Measurements from ENCODE around the gene RBX1. TPM values are rescaled to one million over a fixed set of nuclear protein-coding genes. Genes with fewer than 3 reads are reported as not detected.
A peak's percentile ranks its signal among the peaks of the same experiment; 100 is the strongest.

The RBX1 gene
- total and polyA plus RNA-seq, 2 of the 8 experiments (the other 6 are each of a cell fraction or from before 2014, with no cell fraction given): 76.5 to 119 TPM

DNA sequence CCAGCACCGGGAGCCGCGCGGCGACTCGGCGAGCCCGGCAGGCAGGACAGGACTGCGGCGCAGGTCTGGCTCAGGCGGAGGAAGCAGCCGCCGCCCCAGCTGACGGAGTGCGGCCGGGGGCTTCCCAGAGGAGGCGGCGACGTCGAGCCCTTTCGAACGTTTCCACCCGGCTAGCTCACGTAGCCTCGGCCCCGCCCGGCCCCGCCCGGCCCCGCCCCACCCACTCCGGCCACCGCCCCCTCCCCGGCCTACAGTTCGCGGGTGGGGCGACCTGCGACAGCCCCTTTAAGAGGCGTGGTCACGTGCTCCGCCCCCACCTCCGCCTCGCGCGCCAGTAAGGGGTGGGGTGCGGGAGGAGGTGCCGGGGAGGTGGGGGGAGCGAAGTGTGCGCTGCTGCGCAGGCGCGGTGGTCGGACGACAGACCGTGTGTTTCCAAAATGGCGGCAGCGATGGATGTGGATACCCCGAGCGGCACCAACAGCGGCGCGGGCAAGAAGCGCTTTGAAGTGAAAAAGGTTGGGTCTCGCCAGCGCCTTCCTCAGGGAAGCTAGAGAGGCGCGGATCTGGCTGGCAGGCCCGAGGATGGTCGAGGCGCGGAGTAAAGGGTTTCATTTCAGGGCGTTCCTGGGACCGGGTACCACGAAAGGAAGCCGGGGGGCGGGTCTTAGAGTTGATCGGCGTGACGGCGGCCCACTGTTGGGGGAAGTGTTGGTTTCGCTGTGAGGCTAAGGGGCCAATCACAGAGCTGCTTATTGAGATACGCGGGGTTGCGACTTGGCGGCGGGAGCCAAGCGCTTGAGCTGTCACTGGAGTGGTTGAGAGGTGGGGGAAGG lies at the start of gene RBX1 (continued):
- TF ChIP-seq SIRT6 (IDR thresholded peaks at IDR 0.05; ENCODE audit: low read length): no peak
- TF ChIP-seq SIX5 (IDR thresholded peaks at IDR 0.05; ENCODE audit: low read depth, low read length): no peak
- TF ChIP-seq JUND (IDR thresholded peaks at IDR 0.05; ENCODE audit: low read length): peak; percentile 54; the same call in 1 of the 2 replicates
- TF ChIP-seq, protein P1, sequence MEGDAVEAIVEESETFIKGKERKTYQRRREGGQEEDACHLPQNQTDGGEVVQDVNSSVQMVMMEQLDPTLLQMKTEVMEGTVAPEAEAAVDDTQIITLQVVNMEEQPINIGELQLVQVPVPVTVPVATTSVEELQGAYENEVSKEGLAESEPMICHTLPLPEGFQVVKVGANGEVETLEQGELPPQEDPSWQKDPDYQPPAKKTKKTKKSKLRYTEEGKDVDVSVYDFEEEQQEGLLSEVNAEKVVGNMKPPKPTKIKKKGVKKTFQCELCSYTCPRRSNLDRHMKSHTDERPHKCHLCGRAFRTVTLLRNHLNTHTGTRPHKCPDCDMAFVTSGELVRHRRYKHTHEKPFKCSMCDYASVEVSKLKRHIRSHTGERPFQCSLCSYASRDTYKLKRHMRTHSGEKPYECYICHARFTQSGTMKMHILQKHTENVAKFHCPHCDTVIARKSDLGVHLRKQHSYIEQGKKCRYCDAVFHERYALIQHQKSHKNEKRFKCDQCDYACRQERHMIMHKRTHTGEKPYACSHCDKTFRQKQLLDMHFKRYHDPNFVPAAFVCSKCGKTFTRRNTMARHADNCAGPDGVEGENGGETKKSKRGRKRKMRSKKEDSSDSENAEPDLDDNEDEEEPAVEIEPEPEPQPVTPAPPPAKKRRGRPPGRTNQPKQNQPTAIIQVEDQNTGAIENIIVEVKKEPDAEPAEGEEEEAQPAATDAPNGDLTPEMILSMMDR (IDR thresholded peaks at IDR 0.05; ENCODE audit: control extremely low read depth in 1 of 3, insufficient read depth in 1 of 3, low read depth in 1 of 3, low read length in 3 of 3): no peak
- TF ChIP-seq HDAC6 (IDR thresholded peaks at IDR 0.05; ENCODE audit: low read depth, low read length): no peak
- no peak for TF ChIP-seq BRCA1 (IDR thresholded peaks at IDR 0.05; ENCODE audit: low read depth, low read length)
- peak; percentile 76 for TF ChIP-seq ASH2L (IDR thresholded peaks at IDR 0.05; ENCODE audit: low read length)
- no peak for TF ChIP-seq GABPA (IDR thresholded peaks at IDR 0.05; ENCODE audit: borderline replicate concordance, insufficient read depth, low read length)
- TF ChIP-seq KDM5A (IDR thresholded peaks at IDR 0.05; ENCODE audit: low read length): peak; percentile 98
- no peak for TF ChIP-seq CBX5 (IDR thresholded peaks at IDR 0.05; ENCODE audit: low read depth, low read length)
- TF ChIP-seq TAF1 (IDR thresholded peaks at IDR 0.05; ENCODE audit: low read depth, low read length): peak; percentile 94
- TF ChIP-seq, protein P2, sequence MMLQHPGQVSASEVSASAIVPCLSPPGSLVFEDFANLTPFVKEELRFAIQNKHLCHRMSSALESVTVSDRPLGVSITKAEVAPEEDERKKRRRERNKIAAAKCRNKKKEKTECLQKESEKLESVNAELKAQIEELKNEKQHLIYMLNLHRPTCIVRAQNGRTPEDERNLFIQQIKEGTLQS (IDR thresholded peaks at IDR 0.05; ENCODE audit: insufficient read depth, low read depth, low read length): 0 out of 2 replicates have a peak, but pooled peaks have one; percentile 4
- TF ChIP-seq POLR2AphosphoS5 (IDR thresholded peaks at IDR 0.05; ENCODE audit: low read depth, low read length): peak; percentile 73
- TF ChIP-seq POLR2A (IDR thresholded peaks at IDR 0.05; ENCODE audit: control extremely low read depth in 1 of 2, low read depth in 2 of 2, low read length in 2 of 2): peak; percentile 54 to 84
- no peak for TF ChIP-seq SUZ12 (IDR thresholded peaks at IDR 0.05; ENCODE audit: low read length)
- no peak for TF ChIP-seq KDM1A (IDR thresholded peaks at IDR 0.05; ENCODE audit: borderline replicate concordance, low read length)
- peak; percentile 64 for TF ChIP-seq MAX (IDR thresholded peaks at IDR 0.05)
- TF ChIP-seq BCL11A (IDR thresholded peaks at IDR 0.05; ENCODE audit: low read depth in 2 of 2, low read length in 2 of 2): no peak
- TF ChIP-seq SIN3A (conservative IDR thresholded peaks at IDR 0.05 in 1 of 2, IDR thresholded peaks at IDR 0.05 in 1 of 2; ENCODE audit: low read depth in 1 of 2, low read length in 2 of 2): peak; percentile 11 to 58; a peak in 2 of 4 replicates
- no peak for TF ChIP-seq CTBP2 (IDR thresholded peaks at IDR 0.05; ENCODE audit: borderline replicate concordance, insufficient read depth, insufficient read length, low read length)
- no peak for TF ChIP-seq TEAD4 (IDR thresholded peaks at IDR 0.05; ENCODE audit: low read depth, low read length)
